OCI-LY3 (cell line): ENCODE measurements around the gene NTRK1.

ENCODE experiments used
- H2AFZ ChIP-seq: fragments of 200-600, 300-600 bp; shearing (Covaris generic); 2 replicates; pipeline ENCODE4 v1.6.0; 2014; ENCODE audit warnings: antibody characterized with exemption, low read depth, low read length
- H3K27ac ChIP-seq: fragments of 200-600, 300-600 bp; sonication (generic); 2 replicates; pipeline ENCODE4 v1.5.1; 2014; ENCODE audit warnings: mild to moderate bottlenecking, low read length, moderate library complexity, mixed read lengths
- H3K27me3 ChIP-seq: fragments of 200-600, 300-600 bp; sonication (generic); 2 replicates; pipeline ENCODE4 v1.6.1; 2014; ENCODE audit warnings: low read depth, low read length, mixed read lengths
- H3K36me3 ChIP-seq: fragments of 200-600, 300-600 bp; sonication (generic); replicated peaks from 2 replicates; pipeline ENCODE3; 2014; ENCODE audit warnings: low read depth, low read length, mixed read lengths
- H3K4me1 ChIP-seq: fragments of 300-600, 200-600 bp; sonication (generic); 2 replicates; pipeline ENCODE4 v1.6.1; 2014; ENCODE audit warnings: low read length, mixed read lengths
- H3K4me2 ChIP-seq: fragments of 200-600, 300-600 bp; sonication (generic); 2 replicates; pipeline ENCODE4 v1.6.1; 2014; ENCODE audit warnings: low read length, mixed read lengths
- H3K4me3 ChIP-seq: fragments of 300-600, 200-600 bp; sonication (generic); 2 replicates; pipeline ENCODE4 v1.5.1; 2014; ENCODE audit warnings: antibody characterized with exemption, mild to moderate bottlenecking, low read length, moderate library complexity
- H3K79me2 ChIP-seq: fragments of 300-600, 200-600 bp; shearing (Covaris generic); 2 replicates; pipeline ENCODE4 v1.6.1; 2014; ENCODE audit warnings: mild to moderate bottlenecking, low read length, mixed read lengths
- H3K9ac ChIP-seq: fragments of 300-600, 200-600 bp; shearing (Covaris generic); 2 replicates; pipeline ENCODE4 v1.6.0; 2014; ENCODE audit warnings: mild to moderate bottlenecking, low read length, moderate library complexity
- H3K9me3 ChIP-seq: fragments of 200-600, 300-600 bp; shearing (Covaris generic); 2 replicates; pipeline ENCODE4 v1.6.1; 2014; ENCODE audit warnings: low read length, mixed read lengths; ENCODE audit not compliant: insufficient read depth
- H4K20me1 ChIP-seq: fragments of 200-600, 300-600 bp; sonication (generic); 2 replicates; pipeline ENCODE4 v1.6.1; 2016; ENCODE audit warnings: low read length, mixed read lengths; ENCODE audit not compliant: insufficient read depth
- CTCF ChIP-seq: fragments of 200-600, 300-600 bp; sonication (generic); IDR thresholded peaks from 2 replicates; pipeline ENCODE4 v1.5.1; 2014; ENCODE audit warnings: antibody characterized with exemption, low read length, low read depth
- EZH2phosphoT487 ChIP-seq: fragments of 200-600 bp; shearing (Covaris generic); IDR thresholded peaks from 2 replicates; pipeline ENCODE4 v1.6.1; 2018; ENCODE audit warnings: antibody characterized with exemption, mixed run types, low read depth

NTRK1 gene

GRCh38 chr1:156854634-156855033 is 6.0 kb upstream of the NTRK1 start:
- Histone ChIP-seq H3K79me2 (no peaks in the 10 kb centered on the region), H3K9ac (no peak overlapping the region), H3K4me1 (0 out of 2 replicates have a peak, but pooled peaks cover 4% of the 10 kb centered on the region), H3K27me3 (peaks cover 22% of the 10 kb centered on the region), H4K20me1 (no peaks in the 10 kb centered on the region), H2AFZ (no peak overlapping the region), H3K4me3 (no peak overlapping the region), H3K36me3 (no peaks in the 10 kb centered on the region), H3K27ac (no peak overlapping the region), H3K9me3 (no peaks in the 10 kb centered on the region), H3K4me2 (no peak overlapping the region)
- TF ChIP-seq CTCF (no peak), EZH2phosphoT487 (no peak)

GRCh38 chr1:156856282-156856785 is 4.3 kb upstream of the NTRK1 start:
- H3K9me3 ChIP-seq: no peaks in the 10 kb centered on the region
- H3K27ac ChIP-seq: no peak overlapping the region
- no peak overlapping the region for H2AFZ ChIP-seq
- H3K27me3 ChIP-seq: peaks cover 28% of the 10 kb centered on the region
- H3K4me2 ChIP-seq: no peak overlapping the region
- H3K79me2 ChIP-seq: no peaks in the 10 kb centered on the region
- no peaks in the 10 kb centered on the region for H3K36me3 ChIP-seq
- H4K20me1 ChIP-seq: no peaks in the 10 kb centered on the region
- H3K9ac ChIP-seq: no peak overlapping the region
- TF ChIP-seq EZH2phosphoT487 (no peak), CTCF (no peak)
- peaks cover 12% of the 10 kb centered on the region; the same call in 1 of the 2 replicates for H3K4me1 ChIP-seq
- H3K4me3 ChIP-seq: no peak overlapping the region

- Histone ChIP-seq H3K27me3 (peaks cover 34% of the 10 kb centered on the region), H2AFZ (no peak overlapping the region), H3K4me1 (peaks cover 12% of the 10 kb centered on the region; the same call in 1 of the 2 replicates), H3K9ac (no peak overlapping the region), H3K4me3 (no peak overlapping the region), H3K4me2 (no peak overlapping the region), H4K20me1 (no peaks in the 10 kb centered on the region), H3K27ac (no peak overlapping the region), H3K9me3 (no peaks in the 10 kb centered on the region), H3K79me2 (no peaks in the 10 kb centered on the region), H3K36me3 (no peaks in the 10 kb centered on the region)
- no peak for TF ChIP-seq EZH2phosphoT487
- no peak for TF ChIP-seq CTCF
These were observed 3.1 kb upstream of the NTRK1 start for GRCh38 chr1:156857532-156857931.

GRCh38 chr1:156858555-156858956 is 2.1 kb upstream of the NTRK1 start:
- Histone ChIP-seq H3K4me1 (peaks cover 17% of the 10 kb centered on the region; the same call in 1 of the 2 replicates), H3K79me2 (no peaks in the 10 kb centered on the region), H4K20me1 (no peaks in the 10 kb centered on the region), H3K4me2 (peak overlapping the region; percentile 96), H2AFZ (no peak overlapping the region), H3K9me3 (no peaks in the 10 kb centered on the region), H3K27ac (no peak overlapping the region), H3K27me3 (peaks cover 39% of the 10 kb centered on the region), H3K36me3 (no peaks in the 10 kb centered on the region), H3K4me3 (peak overlapping the region; percentile 76), H3K9ac (no peak overlapping the region)
- TF ChIP-seq EZH2phosphoT487 (no peak), CTCF (no peak)
